KG1 (cell line): ENCODE data around the gene BCL2.

Experiments
- DNase-seq: peaks from one replicate; lab custom pipeline; 2025; lab: John Stamatoyannopoulos, UW

Gene BCL2

DNA sequence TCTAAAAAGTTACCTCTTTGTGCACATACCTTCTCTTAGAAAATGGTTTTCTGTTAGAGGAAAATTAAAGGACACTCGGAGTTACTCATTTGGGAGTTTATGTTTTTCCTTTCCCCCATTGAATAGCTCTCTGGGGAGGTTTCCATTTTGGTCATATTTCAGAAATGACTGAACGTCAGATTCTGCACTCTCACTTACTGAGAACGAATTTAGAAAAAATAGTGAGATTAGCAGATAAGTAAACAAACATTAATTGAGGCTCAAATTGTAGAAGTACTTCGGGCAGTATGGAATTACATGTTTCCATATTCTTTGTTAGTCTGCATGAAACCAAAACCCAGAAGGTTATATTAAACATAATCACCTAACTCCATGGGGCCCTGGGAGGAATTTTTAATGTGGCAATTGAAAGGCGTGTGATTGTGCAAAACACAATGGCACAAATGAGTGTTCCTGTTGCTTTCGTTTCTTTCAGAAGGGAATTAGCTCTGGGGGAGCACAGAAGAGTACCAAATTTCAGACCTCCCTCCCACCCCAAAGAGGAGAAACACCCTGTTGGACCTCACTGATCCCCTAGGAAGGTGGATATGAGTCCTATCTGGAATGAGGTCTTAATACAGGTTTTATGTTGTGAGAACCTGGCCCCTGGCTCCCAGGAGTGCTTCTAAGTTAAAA lies 212.3 kb downstream of the BCL2 start:
- no peak for DNase-seq

DNA sequence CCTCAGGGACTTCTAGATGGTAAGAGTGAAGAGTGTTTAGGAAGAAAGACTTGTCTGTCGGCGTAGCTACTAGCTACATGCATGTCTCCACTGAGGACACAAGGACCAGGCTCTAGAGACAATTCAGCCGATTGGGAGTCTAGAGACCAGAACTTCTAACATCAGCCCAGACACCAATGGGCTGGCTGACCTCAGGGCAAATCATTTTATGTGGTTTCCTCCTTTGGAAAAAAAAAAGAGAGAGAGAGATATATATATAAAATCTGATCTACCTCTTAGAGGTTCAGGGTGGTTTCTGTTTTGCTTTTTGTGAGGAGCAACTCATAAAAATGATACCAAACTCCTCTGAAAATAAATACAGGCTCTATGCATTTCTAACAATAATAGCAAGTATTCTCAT lies 212.8 kb downstream of the BCL2 start:
- DNase-seq, result no peak

DNA sequence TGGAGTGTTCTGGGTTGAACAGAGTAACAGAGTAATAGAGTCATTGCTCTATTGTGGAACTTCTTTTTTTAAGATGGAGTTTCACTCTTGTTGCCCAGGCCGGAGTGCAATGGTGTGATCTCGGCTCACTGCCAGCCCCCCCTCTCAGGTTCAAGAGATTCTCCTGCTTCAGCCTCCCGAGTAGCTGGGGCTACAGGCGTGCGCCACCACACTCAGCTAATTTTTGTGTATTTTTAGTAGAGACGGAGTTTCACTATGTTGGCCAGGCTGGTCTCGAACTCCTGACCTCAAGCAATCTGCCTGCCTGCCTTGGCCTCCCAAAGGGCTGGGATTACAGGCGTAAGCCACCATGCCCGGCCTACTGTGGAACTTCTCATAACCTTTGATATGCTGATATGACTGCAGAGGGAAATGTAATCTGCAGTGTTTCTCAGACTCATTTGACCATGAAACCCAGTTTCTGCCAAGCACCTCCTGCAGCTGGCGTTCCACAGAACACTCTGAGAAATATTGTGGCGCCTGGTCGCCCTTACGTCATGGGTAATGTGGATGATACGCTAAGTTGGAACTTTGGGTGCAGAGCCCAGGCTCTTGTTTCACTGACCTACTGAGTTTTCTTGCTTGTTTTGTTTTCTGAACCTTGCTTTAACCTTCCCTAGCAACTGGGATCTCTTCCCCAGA lies 213.8 kb downstream of the BCL2 start:
- DNase-seq, result no peak

- no peak for DNase-seq
These were observed 214.7 kb downstream of the BCL2 start for GRCh38 chr18:63104868-63105267.

DNA sequence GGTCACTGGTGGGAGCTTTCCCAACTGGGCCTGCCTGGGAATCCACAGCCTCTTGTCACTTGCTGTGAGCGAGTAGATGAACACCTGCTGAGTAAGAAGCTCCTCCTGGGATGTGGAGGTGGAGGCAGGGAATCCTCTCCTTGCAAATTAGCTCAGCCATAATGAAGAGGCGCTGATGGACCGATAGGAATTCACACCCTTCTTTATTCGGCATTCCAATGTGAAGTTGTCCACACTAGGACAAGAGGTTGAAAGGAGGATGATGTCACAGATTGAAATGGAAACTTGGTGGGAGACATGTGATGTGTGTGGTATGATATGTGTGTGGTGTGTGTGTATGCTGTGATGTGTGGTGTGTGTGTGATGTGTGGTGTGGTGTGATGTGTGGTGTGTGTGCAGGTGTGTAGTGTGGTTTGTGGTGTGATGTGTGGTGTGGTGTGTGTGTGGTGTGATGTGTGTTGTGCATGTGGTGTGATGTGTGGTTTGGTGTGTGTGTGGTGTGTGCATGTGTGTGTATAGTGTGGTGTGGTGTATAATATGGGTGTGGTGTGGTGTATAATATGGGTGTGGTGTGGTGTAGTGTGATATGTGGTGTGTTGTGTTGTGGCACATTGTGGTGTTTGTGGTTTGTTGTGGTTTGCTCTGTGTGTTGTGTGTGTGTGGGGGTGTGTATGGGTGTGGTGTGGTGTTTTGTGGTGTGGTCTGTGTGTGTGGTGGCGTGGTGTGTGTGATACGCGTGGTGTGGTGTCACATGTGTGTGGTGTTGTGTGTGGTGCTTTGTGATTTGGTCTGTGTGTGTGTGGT lies 216.4 kb downstream of the BCL2 start:
- no peak for DNase-seq

GRCh38 chr18:63100630-63101055 lies 218.9 kb downstream of the BCL2 start:
- no peak for DNase-seq

DNA sequence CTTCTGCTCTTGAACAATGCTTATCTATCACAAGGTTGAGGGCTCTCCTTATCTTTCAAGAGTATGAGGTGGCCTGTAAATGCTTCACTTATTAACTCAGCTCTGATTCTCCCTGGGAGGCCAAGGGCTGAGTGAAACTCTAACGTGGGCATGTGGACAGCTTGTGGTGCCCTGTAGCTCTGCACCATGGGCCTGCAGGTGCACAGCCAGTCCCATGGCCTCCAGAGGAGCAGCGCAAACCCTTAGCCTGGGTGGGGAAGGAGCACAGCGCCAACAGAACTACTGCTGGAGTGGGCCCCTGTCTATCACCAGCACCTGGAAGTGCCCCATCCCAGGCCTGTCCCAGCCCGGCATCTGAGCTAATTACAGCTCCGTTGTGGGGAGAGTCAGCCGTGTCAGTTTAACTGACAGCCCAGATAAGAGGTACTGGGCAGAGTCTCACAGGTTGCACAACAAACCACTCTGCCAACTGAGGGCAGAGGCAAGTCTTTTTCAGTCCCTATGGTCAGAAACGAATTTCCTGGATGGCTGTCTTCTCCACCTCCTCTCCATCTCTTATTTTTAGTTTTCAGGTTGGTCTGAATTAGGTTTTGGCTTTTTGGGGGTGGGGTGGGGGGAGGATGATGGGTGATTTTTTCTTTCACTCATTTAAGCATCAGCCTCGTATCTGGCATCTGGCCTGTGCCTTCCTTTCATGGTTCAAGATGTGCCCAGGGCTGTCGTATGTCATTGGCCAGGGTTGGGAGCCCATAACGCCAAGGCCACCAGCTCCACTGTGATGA lies 219.5 kb downstream of the BCL2 start:
- peak; percentile 66 for DNase-seq

DNA sequence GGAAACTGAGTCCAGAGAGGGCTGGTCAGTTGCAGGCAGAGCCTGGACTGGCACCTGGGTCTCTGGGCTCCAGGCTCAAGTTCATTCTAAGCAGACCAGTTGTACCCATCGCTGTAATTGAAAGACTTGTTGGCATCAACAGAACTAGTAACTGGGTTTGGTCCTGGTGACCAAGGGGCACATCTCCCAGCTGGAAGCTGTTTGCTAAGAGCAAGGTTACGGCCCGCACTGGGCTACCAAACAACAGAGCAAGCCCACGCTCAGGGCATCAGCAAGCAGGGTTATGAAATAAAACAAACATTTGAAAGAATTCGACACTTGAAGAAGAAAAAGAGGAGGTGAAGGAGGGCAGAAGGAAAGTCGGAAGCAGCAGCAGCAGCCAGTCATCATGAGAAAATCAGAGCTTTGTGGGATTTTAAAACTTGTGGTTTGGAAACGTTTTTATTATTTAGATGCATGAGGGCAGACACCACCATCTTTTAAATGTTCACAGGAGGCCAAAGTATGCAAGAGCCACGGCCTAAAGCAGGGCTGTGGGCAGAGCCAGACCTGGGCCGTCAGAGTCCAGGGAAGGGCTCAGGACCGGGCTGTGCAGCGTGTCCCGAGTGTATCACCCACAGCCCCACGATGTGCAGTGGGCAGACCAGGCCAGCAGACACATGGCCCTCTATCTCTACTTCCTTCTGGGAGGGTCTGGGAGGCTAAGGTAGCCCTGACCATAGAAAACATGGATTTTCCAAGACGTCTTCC lies 220.3 kb downstream of the BCL2 start:
- no peak for DNase-seq

DNA sequence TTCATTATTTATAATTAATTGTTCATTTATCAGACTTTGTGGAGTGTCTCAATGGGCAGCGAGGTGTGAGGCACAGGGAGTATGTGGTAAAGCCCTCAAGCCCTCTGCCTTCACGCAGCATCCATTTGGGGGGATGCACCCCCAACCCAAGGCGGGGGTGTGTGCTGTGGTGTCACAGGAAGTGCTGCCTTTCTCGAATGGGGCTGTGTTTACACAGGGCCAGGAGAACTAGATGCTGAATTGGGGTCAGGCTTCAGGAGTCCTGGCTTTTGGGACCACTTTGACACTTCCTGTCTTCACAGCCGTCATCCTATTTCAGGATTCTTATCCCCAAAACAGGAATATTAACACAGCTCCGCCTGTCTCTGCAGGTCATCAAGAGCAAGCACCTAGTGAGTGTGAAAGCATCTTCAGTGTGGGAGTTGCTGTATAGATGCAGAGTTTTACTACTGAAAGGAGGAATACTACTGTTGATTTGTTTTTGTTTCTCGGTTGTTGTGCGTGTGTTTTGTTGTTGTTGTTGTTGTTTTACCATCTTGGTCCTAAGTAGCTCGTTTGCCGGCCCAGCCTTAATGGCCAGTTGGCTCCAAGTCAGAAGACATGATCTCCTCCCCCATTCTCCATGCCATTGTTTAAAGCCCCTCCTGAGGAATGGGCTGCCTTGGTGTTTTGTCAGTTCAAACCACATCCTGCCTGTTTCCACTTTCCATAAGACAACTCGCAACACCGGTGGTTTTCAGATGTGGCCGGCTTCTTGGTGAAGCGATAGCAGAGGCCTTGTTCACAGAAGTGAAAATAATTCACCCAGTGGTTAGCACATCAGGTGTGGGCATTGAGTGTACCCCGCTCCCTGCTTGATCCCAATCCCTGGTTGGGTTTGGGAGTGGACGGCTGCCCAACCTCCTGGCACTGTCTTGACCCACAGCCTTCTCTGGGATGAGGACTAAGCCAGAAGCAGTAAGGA lies 221.3 kb downstream of the BCL2 start:
- no peak for DNase-seq

- DNase-seq, result no peak
These were observed 222.4 kb downstream of the BCL2 start for GRCh38 chr18:63097178-63097577.

GRCh38 chr18:63096327-63096874 lies 223.2 kb downstream of the BCL2 start:
- no peak for DNase-seq

GRCh38 chr18:63095768-63096167 lies 223.8 kb downstream of the BCL2 start:
- no peak for DNase-seq

GRCh38 chr18:63091671-63092364 lies 227.8 kb downstream of the BCL2 start:
- no peak for DNase-seq

- DNase-seq, result no peak
These were observed 229.2 kb downstream of the BCL2 start for GRCh38 chr18:63090334-63090733.

DNA sequence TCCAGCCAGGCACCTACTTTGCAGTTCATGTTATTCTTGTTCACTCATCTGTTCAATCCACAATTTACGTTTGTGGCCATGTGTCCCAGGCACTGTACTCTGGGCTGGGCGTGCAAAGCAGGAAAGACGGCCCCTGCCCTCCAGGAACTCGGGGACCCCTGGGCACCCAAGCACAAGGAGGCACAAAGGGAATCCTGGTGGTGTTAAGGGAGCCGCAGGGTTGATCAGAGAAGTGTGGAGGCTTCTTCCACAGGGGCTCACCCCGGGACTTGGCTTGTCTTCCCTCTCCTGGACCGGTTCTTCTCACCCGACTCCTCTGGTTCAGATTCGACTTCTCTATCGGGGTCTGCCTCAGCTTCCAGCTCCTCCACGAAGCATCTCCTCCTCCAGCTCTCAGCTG lies 230.5 kb downstream of the BCL2 start:
- DNase-seq, result no peak

DNA sequence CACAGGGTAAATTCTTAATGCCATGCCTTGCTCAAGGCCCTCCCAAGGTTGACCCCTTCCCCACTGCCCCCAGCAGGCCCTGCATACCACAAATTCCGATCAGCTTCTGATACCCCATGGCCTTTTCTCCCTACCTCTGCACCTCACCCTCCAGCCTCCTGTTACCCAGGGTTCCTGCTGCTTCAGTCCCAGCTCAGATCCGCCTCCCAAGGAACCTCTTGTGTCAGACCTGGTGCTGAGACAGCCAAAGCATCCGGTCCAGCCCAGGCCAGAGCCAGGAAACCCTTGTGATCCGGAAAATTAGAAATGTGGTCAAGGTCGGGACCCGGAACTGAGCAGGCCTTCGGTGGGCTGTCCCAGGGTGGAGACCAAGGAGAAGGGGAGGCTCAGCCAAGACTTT lies 231.3 kb downstream of the BCL2 start:
- DNase-seq, result no peak

DNA sequence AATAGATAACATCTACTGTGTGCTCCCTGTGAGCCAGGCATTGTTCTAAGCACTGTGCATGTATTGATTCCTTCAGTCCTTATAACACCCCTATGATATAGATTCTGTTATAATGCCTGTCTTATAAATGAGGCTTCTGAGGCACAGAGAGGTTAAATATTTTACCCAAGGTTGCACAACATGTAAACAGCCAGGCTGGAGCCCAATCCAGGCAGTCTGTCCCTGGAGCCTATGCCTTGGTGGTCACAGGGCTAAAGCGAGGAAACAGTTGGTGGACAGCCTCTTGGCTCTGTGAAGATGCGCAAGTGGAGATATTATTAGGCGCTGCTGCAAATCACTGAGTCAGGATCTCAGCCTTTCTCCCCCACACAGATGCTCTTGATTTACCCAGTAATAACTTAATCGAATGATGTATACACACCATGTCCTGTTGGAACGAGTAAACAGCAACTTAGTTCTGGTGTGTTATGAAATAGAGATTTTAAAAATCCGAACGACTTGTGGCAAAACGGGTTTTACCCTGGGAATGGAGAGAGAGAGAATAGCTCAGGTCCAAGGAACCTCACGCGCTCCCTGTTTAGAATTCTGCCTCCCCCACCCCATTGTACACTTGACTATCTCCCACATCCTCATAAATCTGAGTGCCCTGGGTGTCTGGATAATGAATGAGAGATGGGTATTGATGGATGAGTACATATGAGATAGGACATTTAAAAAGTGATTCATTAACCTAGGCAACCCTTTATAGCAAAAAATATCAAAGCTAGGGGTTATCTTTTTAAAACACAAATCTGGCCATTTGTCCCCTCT lies 231.9 kb downstream of the BCL2 start:
- no peak for DNase-seq

DNA sequence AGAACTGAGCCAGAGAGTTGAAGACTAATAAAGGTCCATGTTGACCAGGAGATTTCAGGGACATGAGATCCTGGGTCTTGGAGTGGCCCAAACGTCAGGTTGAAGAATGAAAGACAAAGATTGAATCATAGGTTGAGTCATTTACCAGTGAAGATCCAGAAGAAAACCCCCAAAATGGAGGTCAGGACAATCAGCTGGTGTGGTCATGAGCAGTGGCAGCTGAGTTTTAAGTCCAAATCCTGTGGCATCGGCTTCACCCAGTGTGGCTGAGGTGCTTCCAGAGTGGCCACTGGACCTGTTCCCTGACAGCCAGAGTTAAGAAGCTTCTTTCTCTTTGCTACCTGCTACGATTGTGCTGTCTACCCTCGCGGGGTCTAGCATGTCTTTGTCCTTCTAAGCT lies 234.0 kb downstream of the BCL2 start:
- no peak for DNase-seq

GRCh38 chr18:63084219-63084618 lies 235.3 kb downstream of the BCL2 start:
- no peak for DNase-seq
